Measurements from ENCODE around the gene CRK.

Gene CRK

DNA sequence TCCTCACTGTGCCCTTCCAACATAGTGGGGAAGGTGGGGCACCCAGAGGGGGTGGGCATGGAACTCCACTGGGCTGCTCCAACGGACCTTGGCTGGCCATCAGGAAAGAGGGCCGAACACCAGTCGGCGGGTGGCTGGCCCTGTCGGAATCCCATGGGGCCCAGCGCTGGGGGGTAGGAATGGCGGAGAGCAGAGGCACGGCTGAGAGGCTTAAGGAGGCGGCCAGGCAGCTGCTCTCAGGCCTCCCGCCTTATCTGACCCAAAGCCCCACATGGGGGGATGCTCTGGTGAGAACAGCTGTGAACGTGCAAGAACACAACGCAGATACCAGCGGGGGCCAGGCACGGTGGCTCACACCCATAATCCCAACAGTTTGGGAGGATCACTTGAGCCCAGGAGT is 40.8 kb upstream of the CRK start:
- no peak for DNase-seq (ENCODE audit: low spot score)
- TF ChIP-seq, protein P1, sequence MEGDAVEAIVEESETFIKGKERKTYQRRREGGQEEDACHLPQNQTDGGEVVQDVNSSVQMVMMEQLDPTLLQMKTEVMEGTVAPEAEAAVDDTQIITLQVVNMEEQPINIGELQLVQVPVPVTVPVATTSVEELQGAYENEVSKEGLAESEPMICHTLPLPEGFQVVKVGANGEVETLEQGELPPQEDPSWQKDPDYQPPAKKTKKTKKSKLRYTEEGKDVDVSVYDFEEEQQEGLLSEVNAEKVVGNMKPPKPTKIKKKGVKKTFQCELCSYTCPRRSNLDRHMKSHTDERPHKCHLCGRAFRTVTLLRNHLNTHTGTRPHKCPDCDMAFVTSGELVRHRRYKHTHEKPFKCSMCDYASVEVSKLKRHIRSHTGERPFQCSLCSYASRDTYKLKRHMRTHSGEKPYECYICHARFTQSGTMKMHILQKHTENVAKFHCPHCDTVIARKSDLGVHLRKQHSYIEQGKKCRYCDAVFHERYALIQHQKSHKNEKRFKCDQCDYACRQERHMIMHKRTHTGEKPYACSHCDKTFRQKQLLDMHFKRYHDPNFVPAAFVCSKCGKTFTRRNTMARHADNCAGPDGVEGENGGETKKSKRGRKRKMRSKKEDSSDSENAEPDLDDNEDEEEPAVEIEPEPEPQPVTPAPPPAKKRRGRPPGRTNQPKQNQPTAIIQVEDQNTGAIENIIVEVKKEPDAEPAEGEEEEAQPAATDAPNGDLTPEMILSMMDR (IDR thresholded peaks at IDR 0.05; ENCODE audit: extremely low read depth, missing control alignments), result no peak

DNA sequence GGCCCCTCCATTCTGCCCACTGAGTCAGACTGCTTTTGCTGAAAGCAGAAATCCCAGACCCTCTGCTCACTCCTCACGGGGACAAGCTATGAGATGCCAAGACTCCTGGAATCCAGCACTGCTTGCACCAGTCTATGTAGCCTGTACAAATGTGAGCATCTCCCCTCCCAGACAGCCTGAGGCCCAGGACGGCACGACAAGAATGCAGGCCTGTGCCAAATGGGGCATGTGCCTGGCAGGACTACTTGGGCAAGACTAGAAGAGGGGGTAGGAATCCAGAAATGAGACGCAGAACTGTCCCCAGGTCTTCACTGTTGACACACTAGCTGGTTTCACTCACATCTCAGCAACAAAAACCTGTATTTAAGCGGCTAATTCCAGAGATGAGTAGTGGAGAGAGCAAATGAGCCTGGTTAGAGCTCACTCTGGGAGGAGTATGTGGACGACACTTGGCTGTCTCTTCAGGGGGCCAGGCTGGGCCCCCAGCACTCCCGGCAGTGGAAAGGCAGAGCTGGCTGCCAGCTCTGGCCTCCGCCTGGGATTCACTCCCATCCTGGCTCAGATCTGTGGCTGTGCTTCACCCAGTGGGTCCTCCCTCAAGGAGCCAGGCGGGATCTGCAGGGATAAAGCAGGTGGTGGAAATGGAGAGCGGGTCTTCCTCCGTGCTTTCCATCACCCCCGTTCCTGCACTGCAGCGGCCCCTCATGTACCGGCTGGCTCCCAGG is 39.4 kb upstream of the CRK start:
- DNase-seq (ENCODE audit: low spot score), result no peak
- TF ChIP-seq, protein P1 (IDR thresholded peaks at IDR 0.05; ENCODE audit: extremely low read depth, missing control alignments), result no peak

DNA sequence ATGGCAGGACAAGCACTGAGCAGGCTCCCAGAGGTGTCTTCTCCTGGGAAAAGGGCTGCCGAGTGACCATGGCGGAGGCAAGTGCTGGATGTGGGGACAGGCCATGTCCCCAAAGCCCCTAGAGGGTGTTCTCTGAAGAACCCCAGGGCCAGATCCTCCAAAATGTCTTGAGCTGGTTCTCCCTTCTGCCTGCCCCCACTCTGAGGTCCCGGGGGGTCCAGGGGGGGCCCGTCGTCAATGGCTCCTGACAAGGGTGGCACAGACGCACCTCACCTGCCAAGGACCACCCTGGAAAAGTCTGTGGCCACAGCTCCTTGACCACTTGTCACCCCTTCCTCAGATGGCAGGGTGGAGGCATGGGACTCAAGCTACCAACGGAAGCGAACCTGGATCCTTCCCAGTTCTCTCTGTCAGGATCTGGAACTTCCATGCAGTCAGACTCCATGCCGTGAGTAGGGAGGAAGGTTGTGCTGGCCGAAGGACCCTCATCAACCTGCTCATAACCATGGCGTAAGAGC is 38.8 kb upstream of the CRK start:
- TF ChIP-seq, protein P1 (IDR thresholded peaks at IDR 0.05; ENCODE audit: extremely low read depth, missing control alignments), result no peak
- no peak for DNase-seq (ENCODE audit: low spot score)

DNA sequence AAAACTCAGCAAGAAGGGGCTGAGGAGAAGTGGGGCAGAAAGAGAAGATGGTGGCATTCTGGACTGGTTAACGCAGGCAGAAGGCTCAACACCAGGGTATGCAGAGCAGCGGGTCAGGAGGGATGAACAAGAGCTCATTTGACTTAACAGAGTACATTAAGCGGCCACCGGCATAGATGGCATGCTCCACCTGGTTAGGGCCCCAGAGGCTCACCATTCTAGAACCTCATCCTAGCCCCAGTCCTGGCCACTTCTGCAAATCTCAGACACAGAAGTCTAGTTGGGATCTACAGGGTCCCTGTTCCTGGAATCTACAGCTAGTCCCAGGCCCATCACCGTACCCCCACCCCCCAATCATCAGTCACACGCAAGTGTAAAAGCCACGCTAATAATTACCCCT is 38.2 kb upstream of the CRK start:
- DNase-seq (ENCODE audit: low spot score), result no peak
- TF ChIP-seq, protein P1 (IDR thresholded peaks at IDR 0.05; ENCODE audit: extremely low read depth, missing control alignments), result no peak

DNA sequence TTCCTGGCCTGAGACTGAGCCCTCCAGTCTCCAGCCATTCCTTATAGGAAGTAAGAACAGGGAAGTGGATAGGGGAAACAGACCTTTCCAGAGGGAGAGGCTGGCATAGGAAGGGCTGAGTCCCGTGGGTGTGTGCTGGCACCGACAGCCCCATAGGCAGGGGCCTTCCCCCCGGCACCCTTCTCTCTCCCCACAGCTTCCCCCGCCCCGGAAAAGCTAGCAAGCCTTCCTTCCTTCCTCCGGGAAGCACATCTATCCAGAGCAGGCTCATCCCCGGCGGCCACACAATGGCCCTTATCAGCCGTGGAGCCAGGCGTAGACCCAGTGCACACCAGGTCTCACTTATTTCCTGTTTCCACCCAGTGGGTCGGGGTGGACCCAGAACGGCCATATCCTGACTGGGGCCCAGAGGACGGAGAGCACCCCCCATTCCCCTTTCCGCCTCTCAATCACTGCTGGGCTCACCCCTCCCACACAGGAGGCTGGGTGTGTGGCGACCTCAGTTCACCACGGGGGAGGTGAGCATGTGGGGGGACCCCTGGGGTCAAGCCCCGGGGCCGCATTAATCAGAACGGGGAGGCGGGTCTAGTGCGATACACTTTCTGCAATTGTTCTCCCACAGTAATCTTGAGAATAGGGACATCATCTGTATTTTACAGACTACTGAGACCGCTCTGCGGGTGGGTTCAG is 37.4 kb upstream of the CRK start:
- no peak for DNase-seq (ENCODE audit: low spot score)
- TF ChIP-seq, protein P1 (IDR thresholded peaks at IDR 0.05; ENCODE audit: extremely low read depth, missing control alignments), result no peak

DNA sequence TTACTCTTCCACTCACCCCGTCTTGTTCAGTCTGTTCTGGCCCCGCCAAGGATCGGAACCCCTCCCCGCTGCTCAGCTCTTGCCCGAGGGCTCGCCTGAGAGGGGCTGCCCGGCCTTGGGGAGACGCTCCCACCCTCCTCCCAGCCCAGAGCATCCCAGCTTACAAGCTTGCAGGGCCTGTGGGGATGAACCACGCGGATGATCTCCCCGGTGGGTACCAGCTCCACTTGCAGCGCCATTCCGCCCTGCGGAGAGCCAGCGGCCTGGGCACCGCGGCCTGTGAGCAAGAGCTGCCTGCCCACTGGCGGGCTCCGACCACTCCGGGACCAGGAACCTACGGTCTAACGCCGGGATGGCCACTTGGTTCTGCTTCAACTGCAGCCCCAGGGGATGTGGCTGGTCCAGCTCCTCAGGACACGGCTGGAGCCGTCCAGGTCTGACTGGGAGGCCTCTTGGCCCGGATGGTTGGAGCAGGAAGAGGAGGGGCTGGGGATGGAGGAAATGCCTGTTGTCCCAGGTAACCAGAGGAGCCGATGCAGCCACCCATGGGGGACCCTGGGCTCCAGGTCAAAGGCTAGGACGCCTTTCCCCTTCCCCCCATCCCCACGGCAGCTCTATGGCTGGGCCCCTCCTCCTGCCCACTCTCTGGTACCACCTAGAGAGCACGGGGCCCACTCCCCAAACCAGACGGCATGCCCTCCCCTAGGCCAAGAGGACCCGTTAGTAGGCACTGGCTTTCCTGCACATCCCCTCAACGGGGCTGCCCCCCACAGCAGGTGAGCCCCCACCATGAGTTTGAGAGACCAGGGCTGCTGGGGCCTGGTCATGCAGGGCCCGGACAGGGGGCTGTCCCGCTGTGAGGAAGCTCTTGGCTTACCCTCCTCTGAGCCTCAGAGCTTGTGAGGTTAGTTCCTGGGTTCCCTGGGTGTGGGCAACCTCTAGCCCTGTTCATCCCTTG is 36.5 kb upstream of the CRK start, which contains the start of gene MYO1C:
Gene MYO1C, minus strand, starts transcription at position 438 of the 958 bp plus-strand sequence. Its CDS starts 199 bp downstream, at position 239.
- no peak for DNase-seq (ENCODE audit: low spot score)
- TF ChIP-seq, protein P1 (IDR thresholded peaks at IDR 0.05; ENCODE audit: extremely low read depth, missing control alignments), result no peak

All from GM20000 (cell line).